ENCODE measurements around the gene MEG3.

The MEG3 gene

GRCh38 chr14:100861188-100861936, 35.4 kb downstream of the MEG3 start:
- Histone ChIP-seq H3K4me3 (ENCODE audit: low read length) (no peak overlapping the region), H3K4me1 (ENCODE audit: control insufficient read depth, insufficient read depth, low read length) (no peaks in the 10 kb centered on the region), H3K9ac (ENCODE audit: low read length) (no peak overlapping the region), H3K9me3 (ENCODE audit: control insufficient read depth, low read length) (no peaks in the 10 kb centered on the region), H3K36me3 (ENCODE audit: control insufficient read depth, insufficient read depth, low read length) (no peaks in the 10 kb centered on the region), H3K27me3 (ENCODE audit: control insufficient read depth, insufficient read depth, low read length) (peaks cover 3% of the 10 kb centered on the region)

GRCh38 chr14:100861937-100862247, 36.0 kb downstream of the MEG3 start:
- Histone ChIP-seq H3K9ac (ENCODE audit: low read length) (no peak overlapping the region), H3K27me3 (ENCODE audit: control insufficient read depth, insufficient read depth, low read length) (peaks cover 3% of the 10 kb centered on the region), H3K4me1 (ENCODE audit: control insufficient read depth, insufficient read depth, low read length) (no peaks in the 10 kb centered on the region)

GRCh38 chr14:100862277-100862676, 36.4 kb downstream of the MEG3 start:
- Histone ChIP-seq H3K9ac (ENCODE audit: low read length) (no peak overlapping the region), H3K36me3 (ENCODE audit: control insufficient read depth, insufficient read depth, low read length) (no peaks in the 10 kb centered on the region), H3K4me1 (ENCODE audit: control insufficient read depth, insufficient read depth, low read length) (no peaks in the 10 kb centered on the region), H3K27me3 (ENCODE audit: control insufficient read depth, insufficient read depth, low read length) (peaks cover 3% of the 10 kb centered on the region), H3K4me3 (ENCODE audit: low read length) (no peak overlapping the region), H3K9me3 (ENCODE audit: control insufficient read depth, low read length) (no peaks in the 10 kb centered on the region)

More at GRCh38 chr14:100861937-100862247, 36.0 kb downstream of the MEG3 start:
- no peaks in the 10 kb centered on the region for H3K9me3 ChIP-seq (ENCODE audit: control insufficient read depth, low read length)
- H3K36me3 ChIP-seq (ENCODE audit: control insufficient read depth, insufficient read depth, low read length), result no peaks in the 10 kb centered on the region
- H3K4me3 ChIP-seq (ENCODE audit: low read length), result no peak overlapping the region

GRCh38 chr14:100862793-100863192, 36.9 kb downstream of the MEG3 start:
- H3K9ac ChIP-seq (ENCODE audit: low read length), result no peak overlapping the region
- H3K4me3 ChIP-seq (ENCODE audit: low read length), result no peak overlapping the region
- peaks cover 3% of the 10 kb centered on the region for H3K27me3 ChIP-seq (ENCODE audit: control insufficient read depth, insufficient read depth, low read length)
- no peaks in the 10 kb centered on the region for H3K4me1 ChIP-seq (ENCODE audit: control insufficient read depth, insufficient read depth, low read length)
- no peaks in the 10 kb centered on the region for H3K9me3 ChIP-seq (ENCODE audit: control insufficient read depth, low read length)
- no peaks in the 10 kb centered on the region for H3K36me3 ChIP-seq (ENCODE audit: control insufficient read depth, insufficient read depth, low read length)

- Histone ChIP-seq H3K9me3 (ENCODE audit: control insufficient read depth, low read length) (no peaks in the 10 kb centered on the region), H3K4me3 (ENCODE audit: low read length) (no peak overlapping the region), H3K27me3 (ENCODE audit: control insufficient read depth, insufficient read depth, low read length) (no peaks in the 10 kb centered on the region), H3K4me1 (ENCODE audit: control insufficient read depth, insufficient read depth, low read length) (no peaks in the 10 kb centered on the region), H3K36me3 (ENCODE audit: control insufficient read depth, insufficient read depth, low read length) (no peaks in the 10 kb centered on the region), H3K9ac (ENCODE audit: low read length) (no peak overlapping the region)
Measured at GRCh38 chr14:100864206-100864605, 38.3 kb downstream of the MEG3 start.

- H3K9me3 ChIP-seq (ENCODE audit: control insufficient read depth, low read length), result no peaks in the 10 kb centered on the region
- H3K4me1 ChIP-seq (ENCODE audit: control insufficient read depth, insufficient read depth, low read length), result no peaks in the 10 kb centered on the region
- no peak overlapping the region for H3K9ac ChIP-seq (ENCODE audit: low read length)
- H3K27me3 ChIP-seq (ENCODE audit: control insufficient read depth, insufficient read depth, low read length), result no peaks in the 10 kb centered on the region
- H3K36me3 ChIP-seq (ENCODE audit: control insufficient read depth, insufficient read depth, low read length), result no peaks in the 10 kb centered on the region
- H3K4me3 ChIP-seq (ENCODE audit: low read length), result no peak overlapping the region
Measured at GRCh38 chr14:100864960-100865681, 39.2 kb downstream of the MEG3 start.

- no peaks in the 10 kb centered on the region for H3K4me1 ChIP-seq (ENCODE audit: control insufficient read depth, insufficient read depth, low read length)
- no peaks in the 10 kb centered on the region for H3K36me3 ChIP-seq (ENCODE audit: control insufficient read depth, insufficient read depth, low read length)
- no peak overlapping the region for H3K9ac ChIP-seq (ENCODE audit: low read length)
- no peak overlapping the region for H3K4me3 ChIP-seq (ENCODE audit: low read length)
- H3K27me3 ChIP-seq (ENCODE audit: control insufficient read depth, insufficient read depth, low read length), result no peaks in the 10 kb centered on the region
- H3K9me3 ChIP-seq (ENCODE audit: control insufficient read depth, low read length), result no peaks in the 10 kb centered on the region
Measured at GRCh38 chr14:100865682-100866591, 40.0 kb downstream of the MEG3 start.

- Histone ChIP-seq H3K4me1 (ENCODE audit: control insufficient read depth, insufficient read depth, low read length) (no peaks in the 10 kb centered on the region), H3K9ac (ENCODE audit: low read length) (no peak overlapping the region), H3K36me3 (ENCODE audit: control insufficient read depth, insufficient read depth, low read length) (no peaks in the 10 kb centered on the region), H3K4me3 (ENCODE audit: low read length) (no peak overlapping the region), H3K9me3 (ENCODE audit: control insufficient read depth, low read length) (no peaks in the 10 kb centered on the region), H3K27me3 (ENCODE audit: control insufficient read depth, insufficient read depth, low read length) (no peaks in the 10 kb centered on the region)
Measured at GRCh38 chr14:100866666-100867630, 41.0 kb downstream of the MEG3 start.

GRCh38 chr14:100867631-100868315, 41.9 kb downstream of the MEG3 start:
- H3K27me3 ChIP-seq (ENCODE audit: control insufficient read depth, insufficient read depth, low read length), result no peaks in the 10 kb centered on the region
- no peaks in the 10 kb centered on the region for H3K36me3 ChIP-seq (ENCODE audit: control insufficient read depth, insufficient read depth, low read length)
- no peak overlapping the region for H3K4me3 ChIP-seq (ENCODE audit: low read length)
- no peaks in the 10 kb centered on the region for H3K9me3 ChIP-seq (ENCODE audit: control insufficient read depth, low read length)
- H3K9ac ChIP-seq (ENCODE audit: low read length), result no peak overlapping the region
- H3K4me1 ChIP-seq (ENCODE audit: control insufficient read depth, insufficient read depth, low read length), result no peaks in the 10 kb centered on the region

- no peaks in the 10 kb centered on the region for H3K4me1 ChIP-seq (ENCODE audit: control insufficient read depth, insufficient read depth, low read length)
- H3K4me3 ChIP-seq (ENCODE audit: low read length), result no peak overlapping the region
- H3K9me3 ChIP-seq (ENCODE audit: control insufficient read depth, low read length), result no peaks in the 10 kb centered on the region
- no peaks in the 10 kb centered on the region for H3K36me3 ChIP-seq (ENCODE audit: control insufficient read depth, insufficient read depth, low read length)
- H3K27me3 ChIP-seq (ENCODE audit: control insufficient read depth, insufficient read depth, low read length), result no peaks in the 10 kb centered on the region
- no peak overlapping the region for H3K9ac ChIP-seq (ENCODE audit: low read length)
Measured at GRCh38 chr14:100868621-100869370, 42.9 kb downstream of the MEG3 start.
